ENCODE measurements around the gene TXNDC15. TPM values are rescaled to one million over a fixed set of nuclear protein-coding genes. Genes with fewer than 3 reads are reported as not detected.

Gene TXNDC15
- total RNA-seq, 4 donors from 2014 or later: 26.3 to 81.9 (median 45.6) TPM

- TF ChIP-seq POLR2A (IDR thresholded peaks at IDR 0.05) (no peak), CTCF (IDR thresholded peaks at IDR 0.05) (no peak), POLR2AphosphoS5 (IDR thresholded peaks at IDR 0.05) (no peak), EP300 (IDR thresholded peaks at IDR 0.05; ENCODE audit: low read depth) (no peak)
- H3K9me3 ChIP-seq: no peaks in the 10 kb centered on the region
- DNase-seq: no peak
- H3K27me3 ChIP-seq: no peaks in the 10 kb centered on the region
- H3K27ac ChIP-seq: no peak overlapping the region
- intact Hi-C loops (cut with DNase I; ENCODE audit: low total_unique reads): no loop called here
- in situ Hi-C loops (cut with MboI; ENCODE audit: low pct_ligation_motif_present in 1 of 4, low pct_unique_long_range_greater_than_20kb in 1 of 4, low sequenced_read_pairs in 3 of 4): no loop called here
- WGBS, 2 donors (ENCODE audit: low coverage in 1 of 2): 80 to 87% methylated on average over 6 to 8 of the region's 8 CpGs
- H3K4me1 ChIP-seq: no peaks in the 10 kb centered on the region
- H3K4me3 ChIP-seq: no peak overlapping the region
- peaks cover 0 to 13% (median 1%) of the 10 kb centered on the region in 4 donors for H3K36me3 ChIP-seq
These were observed 63.4 kb downstream of the TXNDC15 start for GRCh38 chr5:134937526-134937925.

- Histone ChIP-seq H3K4me3 (no peak overlapping the region), H3K27ac (no peak overlapping the region), H3K4me1 (no peaks in the 10 kb centered on the region), H3K9me3 (no peaks in the 10 kb centered on the region), H3K27me3 (no peaks in the 10 kb centered on the region), H3K36me3 (peaks cover 0 to 10% (median 1%) of the 10 kb centered on the region in 4 donors)
- intact Hi-C loops (cut with DNase I; ENCODE audit: low total_unique reads) (no loop called here), in situ Hi-C loops (cut with MboI; ENCODE audit: low pct_ligation_motif_present in 1 of 4, low pct_unique_long_range_greater_than_20kb in 1 of 4, low sequenced_read_pairs in 3 of 4) (no loop called here)
- TF ChIP-seq EP300 (IDR thresholded peaks at IDR 0.05; ENCODE audit: low read depth): no peak
- no peak for TF ChIP-seq POLR2AphosphoS5 (IDR thresholded peaks at IDR 0.05)
- TF ChIP-seq CTCF (IDR thresholded peaks at IDR 0.05): no peak
- TF ChIP-seq POLR2A (IDR thresholded peaks at IDR 0.05): no peak
- DNase-seq: no peak
- 79 to 89% methylated on average over 2 to 6 of the region's 6 CpGs for WGBS, 2 donors (ENCODE audit: low coverage in 1 of 2)
These were observed 63.9 kb downstream of the TXNDC15 start for GRCh38 chr5:134938030-134938429.

GRCh38 chr5:134939500-134939899 lies 65.3 kb downstream of the TXNDC15 start:
- Histone ChIP-seq H3K27ac (no peak overlapping the region), H3K36me3 (peaks cover 0 to 10% (median 1%) of the 10 kb centered on the region in 4 donors), H3K27me3 (no peaks in the 10 kb centered on the region), H3K4me1 (no peaks in the 10 kb centered on the region), H3K9me3 (no peaks in the 10 kb centered on the region), H3K4me3 (no peak overlapping the region)
- TF ChIP-seq POLR2A (IDR thresholded peaks at IDR 0.05) (no peak), CTCF (IDR thresholded peaks at IDR 0.05) (no peak), EP300 (IDR thresholded peaks at IDR 0.05; ENCODE audit: low read depth) (no peak), POLR2AphosphoS5 (IDR thresholded peaks at IDR 0.05) (no peak)
- DNase-seq: no peak
- in situ Hi-C loops (cut with MboI; ENCODE audit: low pct_ligation_motif_present in 1 of 4, low pct_unique_long_range_greater_than_20kb in 1 of 4, low sequenced_read_pairs in 3 of 4): no loop called here
- 89 to 92% methylated on average over 1 of the region's 1 CpG for WGBS, 2 donors (ENCODE audit: low coverage in 1 of 2)
- intact Hi-C loops (cut with DNase I; ENCODE audit: low total_unique reads): no loop called here

GRCh38 chr5:134943547-134943946 lies 69.4 kb downstream of the TXNDC15 start:
- Histone ChIP-seq H3K27me3 (no peaks in the 10 kb centered on the region), H3K36me3 (peaks cover 0 to under 1% (median 0%) of the 10 kb centered on the region in 4 donors), H3K9me3 (no peaks in the 10 kb centered on the region), H3K4me1 (no peaks in the 10 kb centered on the region), H3K27ac (no peak overlapping the region), H3K4me3 (no peak overlapping the region)
- 80 to 81% methylated on average over 1 of the region's 1 CpG for WGBS, 2 donors (ENCODE audit: low coverage in 1 of 2)
- no peak for DNase-seq
- in situ Hi-C loops (cut with MboI; ENCODE audit: low pct_ligation_motif_present in 1 of 4, low pct_unique_long_range_greater_than_20kb in 1 of 4, low sequenced_read_pairs in 3 of 4) (no loop called here), intact Hi-C loops (cut with DNase I; ENCODE audit: low total_unique reads) (no loop called here)
- no peak for TF ChIP-seq CTCF (IDR thresholded peaks at IDR 0.05)
- TF ChIP-seq EP300 (IDR thresholded peaks at IDR 0.05; ENCODE audit: low read depth): no peak
- TF ChIP-seq POLR2AphosphoS5 (IDR thresholded peaks at IDR 0.05): no peak
- TF ChIP-seq POLR2A (IDR thresholded peaks at IDR 0.05): no peak
